ENCODE measurements around the gene IGIP.

Gene IGIP

GRCh38 chr5:140165101-140165922 is 39.6 kb downstream of the IGIP start:
- no peak for DNase-seq (ENCODE audit: low spot score)

DNA sequence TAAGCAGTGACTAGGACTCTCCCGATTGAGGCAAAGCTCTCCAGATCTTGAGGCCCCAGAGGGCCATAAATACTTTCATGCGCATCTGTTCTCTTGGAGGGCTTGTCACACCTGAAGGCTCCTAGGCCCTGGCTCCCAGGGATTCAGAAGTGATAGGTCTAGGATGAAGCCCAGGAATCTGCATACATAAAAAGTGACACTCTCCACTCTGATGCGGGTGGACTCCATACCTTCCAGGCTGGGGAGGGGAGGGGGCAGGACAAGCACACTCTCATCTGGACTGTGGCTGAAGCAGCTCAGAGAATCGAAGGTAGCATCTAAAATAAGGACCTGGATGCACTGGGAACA is 40.2 kb downstream of the IGIP start:
- DNase-seq (ENCODE audit: low spot score) = no peak

DNA sequence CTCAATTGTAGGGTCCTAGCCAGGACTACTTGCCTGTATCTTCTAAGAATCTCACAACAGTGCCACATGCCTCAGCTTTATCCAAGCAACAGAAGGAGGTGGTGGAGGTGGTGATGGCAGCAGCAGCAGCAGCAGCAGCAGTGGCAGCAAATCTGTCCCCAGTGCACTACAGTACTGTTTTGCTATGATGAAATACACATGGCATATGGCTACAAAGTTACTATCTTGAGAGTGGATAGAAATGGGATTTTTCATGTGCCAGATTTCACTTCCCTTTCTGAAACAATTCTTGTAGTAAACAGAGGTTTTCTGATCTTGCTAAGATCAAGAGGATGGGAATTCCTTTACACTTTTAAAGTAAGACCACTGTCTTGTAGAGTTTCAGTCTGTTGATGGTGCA is 41.2 kb downstream of the IGIP start:
- no peak for DNase-seq (ENCODE audit: low spot score)

GRCh38 chr5:140168371-140168770 is 42.6 kb downstream of the IGIP start:
- no peak for DNase-seq (ENCODE audit: low spot score)

GRCh38 chr5:140169410-140169809 is 43.7 kb downstream of the IGIP start:
- DNase-seq (ENCODE audit: low spot score) = no peak

DNA sequence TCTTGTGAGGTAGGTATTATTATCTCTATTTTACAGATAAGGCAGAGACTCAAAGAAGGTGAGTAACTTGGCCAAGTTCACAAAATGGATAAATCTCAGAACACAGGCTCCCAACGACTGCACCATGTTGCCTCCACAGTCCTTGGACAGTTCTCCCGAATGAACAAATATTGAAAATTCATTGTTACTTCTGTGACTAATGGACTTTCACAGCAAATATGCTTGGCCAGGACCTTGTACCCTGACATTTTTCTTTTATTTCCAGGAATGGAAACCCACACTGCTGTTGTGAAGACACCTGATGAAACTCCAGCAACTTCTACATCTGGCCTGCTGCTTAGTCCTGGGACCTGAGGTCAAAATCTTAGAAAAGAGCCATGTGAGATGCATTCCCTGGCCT is 46.7 kb downstream of the IGIP start:
- DNase-seq (ENCODE audit: low spot score) = no peak

DNA sequence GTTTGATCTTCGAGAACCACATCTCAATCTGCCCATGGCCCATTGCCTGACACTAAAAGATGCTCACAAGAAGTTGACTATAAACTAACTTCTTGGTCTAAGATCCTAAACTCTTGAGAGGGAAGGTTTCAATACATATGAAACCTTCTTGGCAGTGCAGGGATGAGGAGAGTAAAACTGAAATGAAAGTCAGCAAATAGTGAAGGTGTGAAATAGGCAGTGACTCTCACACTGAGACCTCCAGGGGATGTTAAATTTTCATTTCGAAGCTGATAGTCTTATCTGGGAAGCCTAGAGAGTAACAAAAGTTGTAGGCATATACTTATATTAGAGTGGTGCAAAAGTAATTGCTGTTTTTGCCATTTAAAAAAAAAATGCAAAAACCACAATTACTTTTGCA is 48.3 kb downstream of the IGIP start:
- DNase-seq (ENCODE audit: low spot score) = no peak

DNA sequence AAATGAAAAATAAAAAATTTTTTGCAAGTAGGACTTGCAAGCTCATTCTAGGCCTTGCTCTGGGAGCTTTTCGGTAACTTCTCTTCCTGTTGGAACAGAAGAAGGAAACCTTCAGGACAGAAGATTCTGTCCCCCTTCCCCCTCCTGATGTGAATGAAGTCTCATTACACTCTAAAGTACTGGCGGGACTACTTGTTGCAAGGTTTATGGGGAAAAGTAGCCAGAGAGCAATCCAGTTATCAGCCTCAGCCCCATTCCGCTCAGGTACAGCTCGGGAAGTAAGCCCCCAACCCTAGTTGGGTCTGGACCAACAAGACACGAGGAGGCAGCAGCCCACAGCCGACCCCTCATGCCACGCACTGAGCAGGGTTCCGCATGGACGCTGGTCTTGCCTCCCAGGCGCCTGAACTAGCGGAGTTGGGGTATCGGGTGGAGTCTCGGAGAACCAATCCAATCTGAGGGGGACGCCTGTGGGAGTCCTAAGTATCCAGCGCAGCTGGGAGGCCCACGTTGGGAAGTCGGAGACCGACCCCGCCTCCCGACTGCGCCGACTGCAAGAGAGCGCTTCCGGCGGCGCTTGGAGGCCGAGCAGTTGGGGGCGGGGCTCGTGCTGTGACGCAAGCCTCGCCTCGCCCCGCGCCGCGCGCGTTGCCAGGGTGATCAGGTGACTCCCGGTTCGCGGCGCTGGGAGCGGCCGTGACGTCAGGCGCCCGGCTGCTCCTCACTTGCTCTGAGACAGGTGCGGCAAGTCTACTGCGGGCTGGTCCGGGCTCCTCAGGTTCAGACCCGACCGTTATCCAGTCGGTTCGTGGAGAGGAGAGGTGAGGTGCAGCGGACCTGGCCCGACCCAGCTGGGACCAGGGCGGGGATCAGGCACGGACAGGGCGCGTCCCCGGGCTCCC is 49.0 kb downstream of the IGIP start, which contains the start of gene CYSTM1:
Gene CYSTM1, plus strand, starts transcription at position 724 of the 902 bp plus-strand sequence. CDS start 19,278 bp downstream, outside the sequence.
- DNase-seq (ENCODE audit: low spot score) = peak; percentile 95

GRCh38 chr5:140175367-140176030 is 49.8 kb downstream of the IGIP start:
- peak; percentile 56 for DNase-seq (ENCODE audit: low spot score)

- no peak for DNase-seq (ENCODE audit: low spot score)
Measured at GRCh38 chr5:140176031-140176387, 50.3 kb downstream of the IGIP start.

- DNase-seq (ENCODE audit: low spot score) = no peak
Measured at GRCh38 chr5:140178086-140178410, 52.3 kb downstream of the IGIP start.

- DNase-seq (ENCODE audit: low spot score) = no peak
Measured at GRCh38 chr5:140178482-140179116, 52.9 kb downstream of the IGIP start.
